HG03432 (cell line): ENCODE results near the gene HIP1.
"Not testable (repeated sequence)": the region's sequence is repeated elsewhere in the genome, so short reads cannot be mapped to it uniquely, and the experiment has no call there.

Experiments
- ATAC-seq: cut with Tn5 transposase; IDR thresholded peaks from one replicate; pipeline ENCODE4 v1.9.1; 2021; ENCODE audit warnings: mild to moderate bottlenecking, moderate library complexity; ENCODE audit not compliant: unreplicated experiment

HIP1 gene

DNA sequence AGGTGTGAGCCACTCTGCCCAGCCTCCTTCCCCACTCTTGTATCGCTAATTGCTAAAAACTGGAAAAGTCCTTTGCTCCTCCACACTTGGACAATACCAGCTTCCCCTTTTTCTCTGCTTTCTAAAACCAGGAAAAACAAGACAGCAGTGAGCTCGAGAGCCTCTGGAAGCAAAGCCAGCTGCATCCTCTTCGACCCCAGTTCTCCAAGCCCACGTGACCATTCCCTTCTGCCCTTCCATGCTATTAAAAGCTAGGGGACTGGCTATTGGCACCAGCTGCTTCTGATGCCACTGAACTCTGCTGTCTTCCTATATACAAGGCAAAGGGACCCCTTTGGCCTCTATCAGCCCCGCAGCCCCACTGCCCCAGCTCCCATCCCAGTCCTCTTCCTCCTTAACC lies 154.4 kb downstream of the HIP1 start:
- ATAC-seq, result no peak

DNA sequence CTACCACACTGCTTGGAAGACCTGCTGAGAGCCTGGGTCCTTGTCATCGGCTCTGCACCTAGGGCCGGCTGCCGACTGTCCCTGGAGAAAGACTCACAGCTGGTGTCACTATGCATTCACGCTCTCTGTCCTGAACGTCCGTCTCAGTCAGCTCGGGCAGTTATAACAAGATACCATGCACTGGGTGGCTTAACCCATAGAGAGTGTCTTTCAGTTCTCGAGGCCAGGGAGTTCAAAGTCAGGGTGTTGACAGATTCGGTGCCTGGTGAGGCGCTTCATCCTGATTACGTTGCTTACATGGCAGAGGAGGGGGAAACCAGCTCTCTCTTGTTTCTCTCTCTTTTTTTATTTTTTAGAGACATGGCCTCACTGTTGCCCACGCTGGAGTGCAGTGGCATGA lies 155.5 kb downstream of the HIP1 start:
- no peak for ATAC-seq

- ATAC-seq, result no peak
Observed at GRCh38 chr7:75579899-75580298, 158.8 kb downstream of the HIP1 start.

- ATAC-seq, result no peak
Observed at GRCh38 chr7:75578081-75578480, 160.7 kb downstream of the HIP1 start.

DNA sequence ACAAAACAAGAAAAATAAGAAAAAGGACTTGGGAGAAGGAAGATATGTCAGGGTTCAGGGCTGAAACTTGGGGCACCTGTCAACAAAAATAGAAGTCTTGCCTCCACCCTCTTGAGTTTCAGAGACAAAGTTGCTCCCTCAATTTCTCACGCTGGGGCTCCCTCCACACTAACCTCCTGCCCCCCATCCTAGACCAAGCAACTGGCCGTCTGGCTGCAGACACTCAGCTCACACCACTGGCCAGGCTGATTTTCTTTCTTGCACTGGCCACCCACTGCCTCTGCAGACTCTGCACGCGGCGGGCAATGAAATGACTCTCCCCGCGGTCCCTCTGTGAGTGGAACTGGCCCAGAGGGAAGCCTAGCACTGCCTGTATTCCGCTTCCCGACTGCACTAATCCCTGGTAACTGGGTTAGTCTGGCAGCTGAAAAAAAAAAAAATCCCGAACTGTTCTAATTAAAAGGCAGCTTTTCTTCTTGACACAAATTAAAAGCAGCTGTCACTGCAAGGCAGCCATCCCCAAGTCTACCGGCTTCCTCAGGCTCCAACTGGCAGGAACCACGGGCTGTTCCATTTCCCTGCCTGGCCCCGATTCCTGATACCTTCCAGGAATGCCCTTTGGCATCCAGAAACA lies 163.1 kb downstream of the HIP1 start:
- ATAC-seq, result no peak

DNA sequence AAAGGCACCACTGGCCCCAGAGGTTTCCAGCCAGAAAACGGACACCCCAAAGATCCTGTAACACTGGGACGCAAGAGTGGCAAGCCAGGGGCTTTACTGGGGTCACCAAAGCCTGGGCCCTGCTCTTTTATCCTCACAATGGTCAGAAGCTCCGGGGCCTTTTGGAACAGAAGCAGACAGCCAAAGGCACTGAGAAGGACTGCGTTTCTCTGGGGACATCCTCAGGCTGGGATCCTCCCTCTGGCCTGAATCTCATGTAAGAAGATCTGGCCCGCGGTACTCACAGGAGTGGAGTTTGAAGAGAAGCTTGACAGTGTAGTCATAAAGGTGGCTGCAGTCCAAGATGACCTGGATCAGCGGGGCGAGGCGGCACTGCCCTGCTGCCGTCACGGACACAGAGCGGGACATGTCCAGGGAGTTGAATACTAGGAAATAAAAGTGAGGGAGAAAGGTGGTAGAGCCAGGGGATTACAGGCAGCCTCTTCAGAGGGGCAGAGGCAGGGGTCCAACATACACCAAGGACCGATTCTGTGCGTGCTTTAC lies 165.2 kb downstream of the HIP1 start:
- no peak for ATAC-seq

GRCh38 chr7:75572814-75573213 lies 165.9 kb downstream of the HIP1 start:
- no peak for ATAC-seq

DNA sequence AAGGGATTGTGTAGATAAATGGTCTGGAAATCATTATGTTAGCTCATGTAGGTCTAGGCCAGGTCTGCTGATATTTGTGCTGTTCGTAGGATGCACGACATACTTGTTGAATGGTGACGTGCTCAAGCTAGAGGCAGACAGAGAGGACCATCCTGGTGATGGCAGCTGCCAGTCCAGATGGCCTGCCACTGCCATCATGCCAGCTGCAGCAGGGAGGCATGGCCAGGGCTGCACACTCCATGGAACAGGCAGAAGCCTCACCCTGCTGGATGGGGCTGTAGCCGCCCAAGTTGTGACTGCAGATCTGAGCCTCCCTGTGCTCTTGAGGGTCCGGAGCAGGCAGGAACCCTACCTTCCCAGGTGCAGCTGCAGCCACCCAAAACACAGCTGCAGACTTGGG lies 166.3 kb downstream of the HIP1 start:
- no peak for ATAC-seq

DNA sequence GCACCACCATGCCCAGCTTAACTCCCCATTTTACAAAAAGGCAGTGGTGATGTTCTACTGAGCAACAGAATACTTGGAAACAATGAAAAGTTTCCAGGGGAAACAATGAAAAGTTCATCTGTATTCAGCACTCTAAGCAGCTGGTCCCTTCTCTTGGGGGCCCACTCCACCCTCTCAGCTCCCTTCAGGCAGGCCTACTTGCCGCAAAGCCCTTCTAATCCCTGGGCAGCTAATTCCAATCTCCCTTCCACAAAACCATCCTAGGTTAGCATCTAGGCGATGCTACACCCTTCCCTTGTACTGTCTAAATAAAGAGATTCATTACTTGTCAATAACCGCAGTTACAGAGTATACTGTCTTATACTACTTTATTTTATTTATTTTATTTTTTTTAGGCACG lies 167.5 kb downstream of the HIP1 start:
- ATAC-seq, result no peak

DNA sequence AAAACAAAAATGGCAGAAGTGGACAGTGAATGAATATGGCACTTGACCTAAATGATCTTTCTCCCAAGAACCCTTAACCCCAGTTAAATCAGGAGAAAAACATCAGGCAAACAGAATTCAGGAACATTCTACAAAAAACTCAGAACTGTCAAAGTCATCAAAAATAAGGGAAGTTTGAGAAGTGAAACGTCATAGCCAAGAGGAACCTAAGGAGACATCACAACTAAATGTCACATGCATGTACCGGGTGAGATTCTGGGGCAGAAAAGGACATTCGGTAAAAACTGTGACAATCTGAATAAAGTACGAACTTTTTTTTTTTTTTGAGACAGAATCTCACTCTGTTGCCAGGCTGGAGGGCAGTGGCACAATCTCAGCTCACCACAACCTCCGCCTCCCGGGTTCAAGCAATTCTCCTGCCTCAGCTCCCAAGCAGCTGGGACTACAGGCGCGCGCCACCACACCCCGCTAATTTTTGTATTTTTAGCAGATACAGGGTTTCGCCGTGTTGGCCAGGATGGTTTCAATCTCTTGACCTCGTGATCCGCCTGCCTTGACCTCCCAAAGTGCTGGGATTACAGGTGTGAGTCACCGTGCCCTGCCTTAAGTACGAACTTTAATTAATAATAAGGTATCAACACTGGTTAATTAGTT lies 169.0 kb downstream of the HIP1 start:
- ATAC-seq, result not testable (repeated sequence)

DNA sequence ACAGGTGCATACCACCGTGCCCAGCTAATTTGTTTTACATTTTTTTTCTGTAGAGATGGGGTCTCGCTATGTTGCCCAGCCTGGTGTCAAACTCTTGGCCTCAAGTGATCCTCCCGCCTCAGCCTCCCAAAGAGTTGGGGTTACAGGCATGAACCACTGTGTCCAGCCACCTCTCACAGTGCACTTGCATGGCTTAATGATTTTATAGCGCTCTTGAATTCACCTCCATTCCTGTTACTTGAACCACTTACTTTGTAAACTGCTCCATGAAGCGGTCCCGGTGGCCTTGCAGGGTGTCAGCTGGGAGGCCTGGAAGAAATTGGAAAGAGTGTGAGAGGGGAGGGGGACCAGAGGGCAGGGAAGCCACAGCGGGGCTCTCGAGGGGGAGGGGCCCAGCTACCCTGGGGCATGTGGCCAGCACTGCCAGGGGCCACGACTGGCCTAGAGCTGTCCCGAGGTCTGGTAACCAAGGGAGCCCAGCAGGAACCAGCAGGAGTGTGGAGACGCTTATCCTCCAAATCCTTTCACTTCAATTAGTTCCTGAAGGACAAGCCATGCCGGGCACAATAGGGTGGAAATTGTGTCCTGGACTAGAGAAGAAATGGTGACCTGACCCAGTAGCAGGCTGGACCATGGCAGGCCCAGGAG lies 170.7 kb downstream of the HIP1 start:
- ATAC-seq, result no peak

GRCh38 chr7:75565132-75565837 lies 173.5 kb downstream of the HIP1 start:
- no peak for ATAC-seq

DNA sequence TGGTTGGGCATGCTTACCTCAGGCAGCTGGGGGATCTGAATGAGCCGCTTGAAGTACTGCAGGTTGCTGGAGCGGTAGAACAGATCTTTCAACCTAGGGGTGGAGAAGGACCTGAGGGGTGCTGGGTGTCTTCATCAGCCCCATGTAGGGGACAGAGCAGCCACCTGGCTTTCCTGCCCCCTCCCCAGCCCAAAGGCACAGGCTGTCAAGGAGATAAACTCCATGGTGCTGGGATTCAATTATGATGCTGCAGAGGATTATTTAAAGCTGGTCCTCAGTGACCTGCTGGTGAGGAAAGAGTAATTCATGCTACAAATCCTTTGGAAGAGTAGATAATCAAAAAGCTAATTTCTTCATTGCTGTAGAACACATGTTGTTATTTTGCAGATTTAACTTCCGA lies 175.6 kb downstream of the HIP1 start:
- ATAC-seq, result no peak

GRCh38 chr7:75559976-75560365 lies 178.8 kb downstream of the HIP1 start:
- no peak for ATAC-seq

- no peak for ATAC-seq
Observed at GRCh38 chr7:75559355-75559975, 179.3 kb downstream of the HIP1 start.

DNA sequence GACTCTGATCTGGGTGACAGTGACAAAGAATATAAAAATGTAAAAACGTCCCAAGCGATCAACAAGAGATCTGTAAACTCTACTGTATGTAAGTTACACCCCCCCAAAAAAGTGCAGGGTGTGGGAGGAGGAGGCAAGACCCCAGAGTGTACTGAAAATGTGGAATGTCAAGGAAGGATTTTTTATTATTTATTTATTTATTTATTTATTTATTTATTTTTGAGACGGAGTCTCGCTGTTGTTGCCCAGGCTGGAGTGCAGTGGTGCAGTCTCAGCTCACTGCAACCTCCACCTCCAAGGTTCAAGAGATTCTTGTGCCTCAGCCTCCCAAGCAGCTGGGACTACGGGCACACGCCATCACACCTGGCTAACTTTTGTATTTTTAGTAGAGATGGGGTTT lies 181.9 kb downstream of the HIP1 start:
- ATAC-seq, result not testable (repeated sequence)

DNA sequence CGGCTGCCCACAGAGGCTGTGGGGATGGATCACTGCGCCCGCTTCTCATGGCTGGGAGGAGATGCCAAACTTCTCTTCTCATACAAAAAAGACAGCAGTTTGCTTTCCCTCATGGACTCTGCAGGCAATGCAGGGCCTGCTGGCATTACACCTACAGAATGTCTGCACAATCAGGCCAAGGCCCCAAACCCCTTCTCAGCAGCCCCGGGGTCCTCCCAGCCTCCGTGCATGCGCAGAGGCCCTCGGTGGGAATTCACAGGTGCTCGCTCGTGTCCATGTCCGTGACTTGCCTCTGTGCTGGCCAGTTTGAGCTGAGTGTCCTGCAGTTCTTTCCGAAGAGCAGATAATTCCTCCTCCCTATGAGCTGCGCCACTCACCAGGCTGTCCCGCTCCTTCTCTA lies 183.0 kb downstream of the HIP1 start:
- ATAC-seq, result no peak

GRCh38 chr7:75546237-75547015 lies 192.3 kb downstream of the HIP1 start:
- ATAC-seq, result no peak

DNA sequence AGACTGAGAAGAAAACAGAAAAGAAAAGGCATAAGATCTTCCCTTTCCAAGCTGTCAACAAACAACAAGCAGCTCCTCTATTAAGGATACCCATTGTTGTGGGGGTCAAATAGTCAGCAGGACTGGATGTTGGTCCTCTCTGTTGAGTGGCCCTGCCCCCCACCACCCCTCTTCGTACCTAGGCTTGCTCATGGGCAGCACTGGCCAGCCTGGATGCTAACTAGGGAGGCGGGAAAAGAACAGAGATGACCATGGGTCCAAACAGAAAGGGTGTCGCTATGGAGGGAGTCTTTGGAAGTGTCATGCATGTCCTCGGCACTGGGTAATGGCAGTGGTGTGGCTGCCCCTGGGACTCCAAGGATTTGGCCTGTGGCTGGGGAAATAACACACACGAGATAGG lies 201.0 kb downstream of the HIP1 start:
- ATAC-seq, result no peak

DNA sequence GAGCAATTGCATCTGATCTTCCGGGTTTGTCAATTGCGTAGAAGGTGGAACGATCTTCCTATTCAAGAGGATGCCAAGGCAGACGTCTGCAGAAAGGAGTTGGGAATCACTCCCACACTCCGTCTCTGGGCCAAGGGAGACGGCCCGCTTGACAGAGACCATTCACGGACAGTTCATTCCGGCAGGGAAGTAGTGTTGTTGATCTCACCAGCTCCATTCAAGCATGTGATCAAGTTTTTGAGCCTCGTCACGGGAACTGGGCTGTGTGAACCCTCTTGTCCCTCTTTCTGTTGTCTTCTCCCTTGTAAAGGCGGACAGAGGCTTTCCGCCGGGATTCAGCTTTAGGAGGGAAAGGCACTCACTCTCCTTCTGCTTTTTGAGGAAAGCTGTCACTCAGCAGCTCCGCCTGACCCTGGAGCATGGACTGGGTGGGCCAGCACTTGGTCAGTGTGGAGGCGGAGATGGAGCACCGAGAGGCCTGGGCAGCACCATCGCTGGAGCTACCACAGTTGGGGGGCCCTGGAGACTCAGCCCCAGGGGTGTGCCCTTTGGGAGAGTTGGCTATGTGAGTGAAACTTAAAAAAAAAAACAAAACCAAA lies 201.7 kb downstream of the HIP1 start:
- no peak for ATAC-seq
